Neutrophil (primary cell): Measurements from ENCODE around the gene NTM.

Source experiments
- H3K27ac ChIP-seq: fragments of 200-600 bp; sonication (generic); 2 replicates; pipeline ENCODE4 v1.5.1; 2016; ENCODE audit warnings: mild to moderate bottlenecking, moderate library complexity
- H3K27me3 ChIP-seq: fragments of 200-600 bp; sonication (generic); 2 replicates; pipeline ENCODE4 v1.6.0; 2016; ENCODE audit warnings: mild to moderate bottlenecking
- H3K36me3 ChIP-seq: fragments of 200-600 bp; sonication (generic); 2 replicates; pipeline ENCODE4 v1.5.1; 2017
- H3K4me1 ChIP-seq, 2 experiments: fragments of 200-600 bp in 1 of 2; sonication (generic) in 1 of 2; 1 replicate in 1 of 2; 2 replicates in 1 of 2; pipeline versions ENCODE4 v1.5.1 to v1.6.1; 2013 to 2016; ENCODE audit warnings: low read depth in 1 of 2, low read length in 1 of 2, mild to moderate bottlenecking in 1 of 2, moderate library complexity in 1 of 2; ENCODE audit not compliant: control insufficient read depth in 1 of 2, insufficient read depth in 1 of 2
- H3K4me3 ChIP-seq, 2 experiments: fragments of 200-600 bp in 1 of 2; sonication (generic) in 1 of 2; 1 replicate in 1 of 2; 2 replicates in 1 of 2; pipeline ENCODE4 v1.5.1; 2013 to 2016; ENCODE audit warnings: low read depth in 1 of 2, low read length in 1 of 2, mild to moderate bottlenecking in 1 of 2, moderate library complexity in 1 of 2
- H3K9me3 ChIP-seq: fragments of 200-600 bp; sonication (generic); 2 replicates; pipeline ENCODE4 v1.5.1; 2016
- TF ChIP-seq, protein P1 (sequence below): fragments of 200-600 bp; sonication (generic); IDR thresholded peaks from 2 replicates; pipeline ENCODE4 v1.5.1; 2016; ENCODE audit warnings: antibody characterized with exemption

NTM gene

GRCh38 chr11:131533149-131533548 lies 162.7 kb downstream of the NTM start:
- Histone ChIP-seq H3K4me3 (no peak overlapping the region), H3K36me3 (no peaks in the 10 kb centered on the region)

DNA sequence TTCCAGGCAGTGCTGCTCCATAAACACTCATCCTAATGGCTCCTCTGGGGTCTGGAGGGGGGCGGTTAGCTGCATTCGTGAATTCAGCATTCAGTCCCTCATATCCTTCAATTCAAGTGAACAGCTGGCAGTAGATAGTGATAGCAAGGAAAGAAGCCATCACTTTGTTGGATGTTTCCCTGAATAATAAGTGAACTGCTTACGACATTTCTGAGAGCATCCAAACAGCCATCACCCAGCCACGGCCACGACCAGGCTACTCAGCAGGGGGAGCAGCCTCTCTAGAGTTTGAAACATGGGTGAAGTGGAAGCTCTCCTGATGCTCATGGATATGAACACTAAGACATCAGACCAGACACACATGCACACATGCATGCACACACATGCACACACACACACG lies 163.6 kb downstream of the NTM start:
- Histone ChIP-seq H3K9me3 (no peaks in the 10 kb centered on the region), H3K27me3 (peaks cover 29% of the 10 kb centered on the region), H3K4me1 (no peaks in the 10 kb centered on the region), H3K27ac (no peak overlapping the region), H3K36me3 (no peaks in the 10 kb centered on the region), H3K4me3 (no peak overlapping the region)
- TF ChIP-seq, protein P1, sequence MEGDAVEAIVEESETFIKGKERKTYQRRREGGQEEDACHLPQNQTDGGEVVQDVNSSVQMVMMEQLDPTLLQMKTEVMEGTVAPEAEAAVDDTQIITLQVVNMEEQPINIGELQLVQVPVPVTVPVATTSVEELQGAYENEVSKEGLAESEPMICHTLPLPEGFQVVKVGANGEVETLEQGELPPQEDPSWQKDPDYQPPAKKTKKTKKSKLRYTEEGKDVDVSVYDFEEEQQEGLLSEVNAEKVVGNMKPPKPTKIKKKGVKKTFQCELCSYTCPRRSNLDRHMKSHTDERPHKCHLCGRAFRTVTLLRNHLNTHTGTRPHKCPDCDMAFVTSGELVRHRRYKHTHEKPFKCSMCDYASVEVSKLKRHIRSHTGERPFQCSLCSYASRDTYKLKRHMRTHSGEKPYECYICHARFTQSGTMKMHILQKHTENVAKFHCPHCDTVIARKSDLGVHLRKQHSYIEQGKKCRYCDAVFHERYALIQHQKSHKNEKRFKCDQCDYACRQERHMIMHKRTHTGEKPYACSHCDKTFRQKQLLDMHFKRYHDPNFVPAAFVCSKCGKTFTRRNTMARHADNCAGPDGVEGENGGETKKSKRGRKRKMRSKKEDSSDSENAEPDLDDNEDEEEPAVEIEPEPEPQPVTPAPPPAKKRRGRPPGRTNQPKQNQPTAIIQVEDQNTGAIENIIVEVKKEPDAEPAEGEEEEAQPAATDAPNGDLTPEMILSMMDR, result no peak

More at GRCh38 chr11:131533149-131533548, 162.7 kb downstream of the NTM start:
- H3K4me1 ChIP-seq, result no peaks in the 10 kb centered on the region
- TF ChIP-seq, protein P1, result no peak
- no peaks in the 10 kb centered on the region for H3K9me3 ChIP-seq
- H3K27ac ChIP-seq, result no peak overlapping the region
- H3K27me3 ChIP-seq, result peaks cover 28% of the 10 kb centered on the region

GRCh38 chr11:131534611-131535010 lies 164.2 kb downstream of the NTM start:
- no peak overlapping the region for H3K27ac ChIP-seq
- no peaks in the 10 kb centered on the region for H3K9me3 ChIP-seq
- H3K4me3 ChIP-seq, result no peak overlapping the region
- TF ChIP-seq, protein P1, result no peak
- no peaks in the 10 kb centered on the region for H3K36me3 ChIP-seq
- peaks cover 33% of the 10 kb centered on the region for H3K27me3 ChIP-seq
- no peaks in the 10 kb centered on the region for H3K4me1 ChIP-seq

DNA sequence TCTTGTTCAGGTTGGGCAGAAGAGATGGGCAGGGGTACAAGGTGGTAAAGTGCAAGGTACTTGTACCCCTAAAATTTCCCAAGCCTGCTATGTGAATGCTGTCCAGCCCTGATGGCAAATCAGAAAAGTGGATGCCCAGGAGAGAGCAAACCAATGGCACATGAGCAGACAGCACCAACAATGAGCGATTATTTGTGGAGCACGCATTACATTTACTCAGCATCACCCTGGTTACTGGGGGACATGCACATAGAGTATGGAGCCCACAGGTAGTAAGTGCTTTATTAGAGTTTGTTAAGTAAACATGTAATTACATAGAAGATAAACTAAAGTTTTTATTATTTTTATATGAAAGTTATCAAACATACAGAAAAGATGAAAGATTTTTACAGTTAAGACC lies 165.7 kb downstream of the NTM start:
- Histone ChIP-seq H3K27ac (no peak overlapping the region), H3K27me3 (peaks cover 24% of the 10 kb centered on the region), H3K9me3 (no peaks in the 10 kb centered on the region), H3K36me3 (no peaks in the 10 kb centered on the region), H3K4me1 (no peaks in the 10 kb centered on the region), H3K4me3 (no peak overlapping the region)
- TF ChIP-seq, protein P1, result no peak

- Histone ChIP-seq H3K4me3 (no peak overlapping the region), H3K36me3 (no peaks in the 10 kb centered on the region), H3K4me1 (no peaks in the 10 kb centered on the region), H3K9me3 (no peaks in the 10 kb centered on the region), H3K27ac (no peak overlapping the region), H3K27me3 (peaks cover 15% of the 10 kb centered on the region)
- TF ChIP-seq, protein P1, result no peak
These were observed 166.8 kb downstream of the NTM start for GRCh38 chr11:131537196-131537595.

DNA sequence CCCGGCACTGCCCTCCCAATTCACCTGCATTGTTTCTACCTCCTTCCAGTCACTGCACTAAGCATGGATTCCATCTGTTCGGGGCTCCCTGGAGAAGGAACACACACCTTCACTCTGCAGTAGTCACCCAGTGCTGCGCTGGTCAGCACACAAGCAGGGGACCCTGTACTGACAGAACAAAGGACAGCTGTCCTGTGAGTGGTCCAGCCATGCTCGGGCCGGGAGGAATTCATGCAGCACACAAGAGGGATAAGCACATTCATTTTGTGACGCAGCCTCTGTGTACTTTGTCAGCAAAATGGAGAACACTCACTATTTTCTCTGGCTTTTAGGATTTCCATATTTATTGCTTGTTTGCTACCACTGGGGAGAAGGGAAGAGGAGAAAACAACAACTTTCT lies 167.3 kb downstream of the NTM start:
- Histone ChIP-seq H3K27me3 (peaks cover 13% of the 10 kb centered on the region), H3K9me3 (no peaks in the 10 kb centered on the region), H3K27ac (no peak overlapping the region), H3K36me3 (no peaks in the 10 kb centered on the region), H3K4me1 (no peaks in the 10 kb centered on the region), H3K4me3 (no peak overlapping the region)
- TF ChIP-seq, protein P1, result no peak
